Measurements from ENCODE around the gene CHRNE. TPM values are rescaled to one million over a fixed set of nuclear protein-coding genes. Genes with fewer than 3 reads are reported as not detected.

The CHRNE gene
- total RNA-seq, 1 experiment from 2014 or later = not detected

GRCh38 chr17:4946312-4946976 lies 43.5 kb upstream of the CHRNE start:
- CTCF ChIA-PET = interaction anchor here (0.8 kb wide), 1 partner anchor 21 kb away, joined by 3 read pairs; the partner anchor contains the start of gene SPAG7
- Mint-ChIP-seq H3K27ac (ENCODE audit: unreplicated experiment) (peak overlapping the region; percentile 87), H3K4me1 (ENCODE audit: low read depth, unreplicated experiment) (peaks cover 9% of the 10 kb centered on the region), H3K4me3 (ENCODE audit: unreplicated experiment) (peak overlapping the region; percentile 85), H3K36me3 (ENCODE audit: insufficient read depth, unreplicated experiment) (peaks cover 43% of the 10 kb centered on the region), H3K9me3 (ENCODE audit: unreplicated experiment) (no peaks in the 10 kb centered on the region), H3K27me3 (ENCODE audit: insufficient read depth, unreplicated experiment) (no peaks in the 10 kb centered on the region)
- Histone ChIP-seq H3K9me3 (no peaks in the 10 kb centered on the region), H3K4me3 (ENCODE audit: low read depth, low read length) (peak overlapping the region; percentile 97), H3K36me3 (ENCODE audit: control insufficient read depth, insufficient read depth, low read length) (no peaks in the 10 kb centered on the region; the same call in 1 of the 2 replicates), H3K27me3 (replicated peaks; ENCODE audit: control insufficient read depth, insufficient read depth, low read length) (no peaks in the 10 kb centered on the region), H3K4me1 (peaks cover 11% of the 10 kb centered on the region)
- POLR2A ChIA-PET = no interaction called here
- no peak for TF ChIP-seq CTCF (IDR thresholded peaks at IDR 0.05; ENCODE audit: insufficient read depth in 1 of 2, low read depth in 1 of 2, low read length in 1 of 2, severe bottlenecking in 1 of 2, unreplicated experiment in 1 of 2)
- BruUV-seq (replicated peaks) = TSS peak; percentile 56
- no peak for DNase-seq
- intact Hi-C loops (cut with micrococcal nuclease; ENCODE audit: unreplicated experiment) = no loop called here

GRCh38 chr17:4945944-4946280 lies 43.0 kb upstream of the CHRNE start:
- no peaks in the 10 kb centered on the region for H3K27me3 ChIP-seq (replicated peaks; ENCODE audit: control insufficient read depth, insufficient read depth, low read length)
- ChIA-PET CTCF (no interaction called here), POLR2A (no interaction called here)
- 0 out of 2 replicates have a peak, but pooled peaks cover 7% of the 10 kb centered on the region for H3K4me1 ChIP-seq
- TF ChIP-seq CTCF (IDR thresholded peaks at IDR 0.05; ENCODE audit: insufficient read depth in 1 of 2, low read depth in 1 of 2, low read length in 1 of 2, severe bottlenecking in 1 of 2, unreplicated experiment in 1 of 2) = no peak
- H3K36me3 ChIP-seq (ENCODE audit: control insufficient read depth, insufficient read depth, low read length) = no peaks in the 10 kb centered on the region; the same call in 1 of the 2 replicates
- no peaks in the 10 kb centered on the region for H3K9me3 Mint-ChIP-seq (ENCODE audit: unreplicated experiment)
- peak overlapping the region; percentile 87 for H3K27ac Mint-ChIP-seq (ENCODE audit: unreplicated experiment)
- no peak overlapping the region for H3K4me3 ChIP-seq (ENCODE audit: low read depth, low read length)
- no TSS peak for BruUV-seq (replicated peaks)
- intact Hi-C loops (cut with micrococcal nuclease; ENCODE audit: unreplicated experiment) = no loop called here
- no peaks in the 10 kb centered on the region for H3K9me3 ChIP-seq
- no peaks in the 10 kb centered on the region for H3K27me3 Mint-ChIP-seq (ENCODE audit: insufficient read depth, unreplicated experiment)
- peaks cover 8% of the 10 kb centered on the region for H3K4me1 Mint-ChIP-seq (ENCODE audit: low read depth, unreplicated experiment)
- H3K4me3 Mint-ChIP-seq (ENCODE audit: unreplicated experiment) = peak overlapping the region; percentile 85
- no peak for DNase-seq
- H3K36me3 Mint-ChIP-seq (ENCODE audit: insufficient read depth, unreplicated experiment) = peaks cover 43% of the 10 kb centered on the region

- intact Hi-C loops (cut with micrococcal nuclease; ENCODE audit: unreplicated experiment) = no loop called here
- Mint-ChIP-seq H3K27ac (ENCODE audit: unreplicated experiment) (peak overlapping the region; percentile 12), H3K4me3 (ENCODE audit: unreplicated experiment) (peak overlapping the region; percentile 50), H3K9me3 (ENCODE audit: unreplicated experiment) (no peaks in the 10 kb centered on the region), H3K36me3 (ENCODE audit: insufficient read depth, unreplicated experiment) (peaks cover 44% of the 10 kb centered on the region), H3K4me1 (ENCODE audit: low read depth, unreplicated experiment) (peaks cover 5% of the 10 kb centered on the region), H3K27me3 (ENCODE audit: insufficient read depth, unreplicated experiment) (no peaks in the 10 kb centered on the region)
- ChIA-PET POLR2A (no interaction called here), CTCF (interaction anchor here (0.7 kb wide), 1 partner anchor 22 kb away, joined by 3 read pairs; the partner anchor contains the start of gene SPAG7)
- Histone ChIP-seq H3K9me3 (no peaks in the 10 kb centered on the region), H3K4me1 (0 out of 2 replicates have a peak, but pooled peaks cover 7% of the 10 kb centered on the region), H3K4me3 (ENCODE audit: low read depth, low read length) (no peak overlapping the region), H3K36me3 (ENCODE audit: control insufficient read depth, insufficient read depth, low read length) (no peaks in the 10 kb centered on the region; the same call in 1 of the 2 replicates), H3K27me3 (replicated peaks; ENCODE audit: control insufficient read depth, insufficient read depth, low read length) (no peaks in the 10 kb centered on the region)
- DNase-seq = peak; percentile 43 to 58
- no peak for TF ChIP-seq CTCF (IDR thresholded peaks at IDR 0.05; ENCODE audit: insufficient read depth in 1 of 2, low read depth in 1 of 2, low read length in 1 of 2, severe bottlenecking in 1 of 2, unreplicated experiment in 1 of 2)
- no TSS peak for BruUV-seq (replicated peaks)
Measured at GRCh38 chr17:4945176-4945943, 42.5 kb upstream of the CHRNE start.
